HUES6 (cell line): ENCODE data around the gene CPVL.

Experiments used
- H3K27ac ChIP-seq: 2 replicates; pipeline ENCODE4 v1.7.0; 2013; ENCODE audit warnings: low read depth, mild to moderate bottlenecking, low read length, inconsistent platforms
- H3K27me3 ChIP-seq: 2 replicates; pipeline ENCODE4 v1.6.1; 2013; ENCODE audit warnings: low read length; ENCODE audit not compliant: control insufficient read depth, insufficient read depth
- H3K36me3 ChIP-seq: 2 replicates; pipeline ENCODE4 v1.6.1; 2013; ENCODE audit warnings: low read length; ENCODE audit not compliant: control insufficient read depth, insufficient read depth
- H3K4me1 ChIP-seq: 2 replicates; pipeline ENCODE4 v1.6.1; 2013; ENCODE audit warnings: low read length; ENCODE audit not compliant: control insufficient read depth, insufficient read depth
- H3K4me3 ChIP-seq: 2 replicates; pipeline ENCODE4 v1.5.1; 2013; ENCODE audit warnings: low read depth, low read length
- H3K9ac ChIP-seq: one replicate; pipeline ENCODE4 v1.6.1; 2013; ENCODE audit warnings: mild to moderate bottlenecking, low read length
- H3K9me3 ChIP-seq: 2 replicates; pipeline ENCODE4 v1.6.1; 2013; ENCODE audit warnings: low read depth, low read length; ENCODE audit not compliant: control insufficient read depth, insufficient read depth

CPVL gene

GRCh38 chr7:29019896-29020295 lies 126.4 kb downstream of the CPVL start:
- no peaks in the 10 kb centered on the region for H3K36me3 ChIP-seq
- no peak overlapping the region for H3K27ac ChIP-seq
- H3K27me3 ChIP-seq = no peaks in the 10 kb centered on the region
- no peak overlapping the region for H3K9ac ChIP-seq
- no peaks in the 10 kb centered on the region for H3K4me1 ChIP-seq
- H3K4me3 ChIP-seq = no peak overlapping the region
- peaks cover 3% of the 10 kb centered on the region; the same call in 1 of the 2 replicates for H3K9me3 ChIP-seq

- peaks cover 3% of the 10 kb centered on the region; the same call in 1 of the 2 replicates for H3K9me3 ChIP-seq
Observed at GRCh38 chr7:29019387-29019786, 127.0 kb downstream of the CPVL start.

GRCh38 chr7:29017713-29018112 lies 128.6 kb downstream of the CPVL start:
- Histone ChIP-seq H3K36me3 (no peaks in the 10 kb centered on the region), H3K27ac (no peak overlapping the region), H3K4me3 (no peak overlapping the region), H3K27me3 (no peaks in the 10 kb centered on the region), H3K9ac (no peak overlapping the region), H3K4me1 (no peaks in the 10 kb centered on the region), H3K9me3 (no peaks in the 10 kb centered on the region)

More at GRCh38 chr7:29019387-29019786, 127.0 kb downstream of the CPVL start:
- Histone ChIP-seq H3K4me3 (no peak overlapping the region), H3K27ac (no peak overlapping the region), H3K36me3 (no peaks in the 10 kb centered on the region), H3K9ac (no peak overlapping the region), H3K27me3 (no peaks in the 10 kb centered on the region), H3K4me1 (no peaks in the 10 kb centered on the region)

- no peak overlapping the region for H3K4me3 ChIP-seq
- H3K36me3 ChIP-seq = no peaks in the 10 kb centered on the region
- H3K4me1 ChIP-seq = no peaks in the 10 kb centered on the region
- H3K27ac ChIP-seq = no peak overlapping the region
- no peaks in the 10 kb centered on the region for H3K27me3 ChIP-seq
- H3K9me3 ChIP-seq = no peaks in the 10 kb centered on the region
- no peak overlapping the region for H3K9ac ChIP-seq
Observed at GRCh38 chr7:29014725-29015124, 131.6 kb downstream of the CPVL start.

DNA sequence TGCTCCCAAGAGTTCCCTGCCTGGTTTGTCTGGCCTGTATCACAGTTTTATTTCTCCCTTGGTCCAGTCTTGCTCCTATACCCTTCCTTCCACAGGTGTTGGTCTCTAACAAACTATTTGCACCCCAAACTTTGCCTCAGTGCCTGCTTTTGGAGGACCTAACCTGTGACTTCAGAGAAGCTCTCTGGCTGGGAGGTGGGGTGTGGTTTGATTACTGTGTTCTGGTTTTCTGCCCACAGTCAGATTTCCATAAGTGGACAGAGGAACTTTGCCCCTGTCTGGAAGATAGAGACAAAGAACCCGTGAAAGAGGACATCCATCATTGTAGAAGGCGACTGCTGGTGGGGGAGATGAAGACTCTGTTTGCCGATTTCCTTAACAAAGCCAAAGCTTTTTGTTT lies 132.4 kb downstream of the CPVL start:
- no peak overlapping the region for H3K4me3 ChIP-seq
- no peaks in the 10 kb centered on the region for H3K27me3 ChIP-seq
- H3K9me3 ChIP-seq = no peaks in the 10 kb centered on the region
- no peak overlapping the region for H3K27ac ChIP-seq
- H3K9ac ChIP-seq = no peak overlapping the region
- H3K36me3 ChIP-seq = no peaks in the 10 kb centered on the region
- H3K4me1 ChIP-seq = no peaks in the 10 kb centered on the region

- Histone ChIP-seq H3K36me3 (no peaks in the 10 kb centered on the region), H3K9me3 (no peaks in the 10 kb centered on the region), H3K27me3 (no peaks in the 10 kb centered on the region), H3K27ac (no peak overlapping the region), H3K9ac (no peak overlapping the region), H3K4me1 (no peaks in the 10 kb centered on the region), H3K4me3 (no peak overlapping the region)
Observed at GRCh38 chr7:29013082-29013695, 133.1 kb downstream of the CPVL start.

- Histone ChIP-seq H3K9me3 (peaks cover 12% of the 10 kb centered on the region; the same call in 1 of the 2 replicates), H3K27ac (no peak overlapping the region), H3K4me3 (no peak overlapping the region), H3K9ac (no peak overlapping the region), H3K36me3 (no peaks in the 10 kb centered on the region), H3K4me1 (no peaks in the 10 kb centered on the region), H3K27me3 (no peaks in the 10 kb centered on the region)
Observed at GRCh38 chr7:29009947-29010346, 136.4 kb downstream of the CPVL start.

DNA sequence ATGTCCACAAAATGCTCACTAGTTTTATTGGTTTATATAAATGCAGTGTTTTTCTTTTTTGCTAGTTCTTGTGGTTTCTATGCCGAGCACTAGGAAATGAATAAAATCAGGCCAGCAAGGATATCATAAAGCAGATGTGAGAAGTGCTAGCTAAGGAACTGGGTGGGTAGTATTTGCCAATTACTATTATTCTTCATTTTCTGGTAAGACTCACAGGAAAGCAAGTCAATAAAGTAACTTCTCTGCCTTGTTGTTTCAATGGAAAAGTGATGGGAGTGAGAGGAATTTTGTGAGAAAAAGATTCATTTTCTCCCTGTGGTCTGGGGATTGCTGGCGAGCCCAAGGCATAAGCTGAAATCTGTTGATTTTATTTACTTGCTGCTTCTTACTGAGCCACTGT lies 137.7 kb downstream of the CPVL start:
- Histone ChIP-seq H3K9me3 (peaks cover 15% of the 10 kb centered on the region; the same call in 1 of the 2 replicates), H3K9ac (no peak overlapping the region), H3K36me3 (no peaks in the 10 kb centered on the region), H3K4me3 (no peak overlapping the region), H3K27ac (no peak overlapping the region), H3K4me1 (no peaks in the 10 kb centered on the region), H3K27me3 (no peaks in the 10 kb centered on the region)

GRCh38 chr7:29007127-29007526 lies 139.2 kb downstream of the CPVL start:
- no peak overlapping the region for H3K4me3 ChIP-seq
- H3K27me3 ChIP-seq = no peaks in the 10 kb centered on the region
- no peak overlapping the region for H3K27ac ChIP-seq
- H3K9ac ChIP-seq = no peak overlapping the region
- no peaks in the 10 kb centered on the region for H3K36me3 ChIP-seq
- peaks cover 19% of the 10 kb centered on the region; the same call in 1 of the 2 replicates for H3K9me3 ChIP-seq
- no peaks in the 10 kb centered on the region for H3K4me1 ChIP-seq

- Histone ChIP-seq H3K4me1 (no peaks in the 10 kb centered on the region), H3K36me3 (no peaks in the 10 kb centered on the region), H3K9me3 (peaks cover 19% of the 10 kb centered on the region; the same call in 1 of the 2 replicates), H3K27me3 (no peaks in the 10 kb centered on the region), H3K4me3 (no peak overlapping the region), H3K9ac (no peak overlapping the region), H3K27ac (no peak overlapping the region)
Observed at GRCh38 chr7:29005829-29006228, 140.5 kb downstream of the CPVL start.

- peaks cover 19% of the 10 kb centered on the region; the same call in 1 of the 2 replicates for H3K9me3 ChIP-seq
- no peak overlapping the region for H3K27ac ChIP-seq
- H3K36me3 ChIP-seq = no peaks in the 10 kb centered on the region
- no peak overlapping the region for H3K9ac ChIP-seq
- H3K4me1 ChIP-seq = no peaks in the 10 kb centered on the region
- H3K27me3 ChIP-seq = no peaks in the 10 kb centered on the region
- H3K4me3 ChIP-seq = no peak overlapping the region
Observed at GRCh38 chr7:29005406-29005805, 140.9 kb downstream of the CPVL start.
